ENCODE data around the gene CYGB.
A peak's percentile ranks its signal among the peaks of the same experiment; 100 is the strongest.

Gene CYGB

GRCh38 chr17:76549215-76549518 is 11.7 kb upstream of the CYGB start:
- DNase-seq, result no peak

GRCh38 chr17:76548378-76549214 is 11.1 kb upstream of the CYGB start:
- DNase-seq, result no peak

DNA sequence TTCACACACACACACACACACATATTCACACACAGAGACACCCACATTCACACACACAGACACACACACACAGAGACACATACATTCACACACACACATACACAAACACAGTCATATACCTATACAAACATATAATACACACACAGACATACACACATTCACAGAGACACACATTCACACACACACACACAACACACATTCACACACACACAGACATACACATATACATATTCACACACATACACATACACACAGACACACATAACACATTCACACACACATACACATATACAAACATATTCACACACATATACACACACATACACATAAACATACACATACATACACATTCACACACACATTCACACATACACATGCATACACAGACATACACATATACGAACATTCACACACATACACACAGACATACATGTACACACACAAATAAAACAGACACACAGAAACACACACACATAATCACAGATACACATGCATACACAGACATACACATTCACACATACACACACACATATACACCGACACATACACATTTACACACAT is 10.2 kb upstream of the CYGB start:
- DNase-seq, result no peak

DNA sequence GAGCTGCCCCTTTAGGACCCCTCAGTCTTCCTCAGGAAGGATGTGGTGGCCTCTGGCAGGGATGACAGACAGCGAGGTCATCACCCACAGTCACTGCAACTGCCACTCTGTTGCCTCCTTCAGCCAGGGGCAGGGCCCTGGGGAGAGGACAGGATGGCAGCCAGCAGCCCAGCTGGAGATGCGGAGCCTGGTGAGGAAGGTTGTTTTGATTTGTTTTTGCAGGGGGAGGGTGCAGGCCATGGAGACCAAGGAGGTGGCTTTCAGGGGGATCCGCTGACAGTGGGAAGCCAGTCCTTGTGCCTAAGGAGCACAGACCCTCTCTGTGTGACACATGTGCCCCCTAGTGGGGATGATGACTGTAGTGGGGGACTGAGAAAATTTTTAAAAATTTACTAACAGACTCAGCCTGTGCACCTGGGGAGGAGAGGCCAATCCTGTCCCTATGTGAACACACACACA is 9.7 kb upstream of the CYGB start:
- peak; percentile 92 for DNase-seq

DNA sequence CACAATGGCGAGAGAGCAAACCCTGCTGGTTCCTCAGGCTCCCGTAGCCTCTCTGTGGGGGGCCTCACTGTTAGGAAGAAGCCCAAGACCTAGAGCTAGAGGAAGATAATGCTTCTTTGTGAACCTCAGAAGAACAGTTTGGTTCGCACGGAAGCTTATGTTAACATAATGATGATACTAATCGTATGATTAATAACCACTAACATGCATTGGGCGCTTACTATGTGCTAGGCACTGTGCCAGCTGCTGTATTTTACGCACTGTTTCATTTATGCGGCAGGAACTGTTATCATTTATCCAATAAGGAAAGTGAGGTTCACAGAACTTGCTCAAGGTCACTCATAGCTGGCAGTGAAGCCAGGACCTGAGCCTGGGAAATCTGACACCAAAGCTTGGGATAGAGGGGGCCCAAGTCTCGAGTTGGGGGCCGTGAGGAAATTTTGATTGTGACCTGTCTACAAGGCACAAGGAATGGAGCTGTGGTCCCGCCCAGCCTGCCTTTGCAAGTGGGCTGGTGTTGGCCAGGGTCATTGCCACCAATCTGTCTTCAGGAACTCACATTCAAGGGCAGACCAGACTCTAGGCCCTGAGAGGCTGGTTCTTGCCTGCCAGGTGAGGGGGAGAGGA is 9.2 kb upstream of the CYGB start:
- no peak for DNase-seq

GRCh38 chr17:76545918-76546555 is 8.5 kb upstream of the CYGB start:
- no peak for DNase-seq

DNA sequence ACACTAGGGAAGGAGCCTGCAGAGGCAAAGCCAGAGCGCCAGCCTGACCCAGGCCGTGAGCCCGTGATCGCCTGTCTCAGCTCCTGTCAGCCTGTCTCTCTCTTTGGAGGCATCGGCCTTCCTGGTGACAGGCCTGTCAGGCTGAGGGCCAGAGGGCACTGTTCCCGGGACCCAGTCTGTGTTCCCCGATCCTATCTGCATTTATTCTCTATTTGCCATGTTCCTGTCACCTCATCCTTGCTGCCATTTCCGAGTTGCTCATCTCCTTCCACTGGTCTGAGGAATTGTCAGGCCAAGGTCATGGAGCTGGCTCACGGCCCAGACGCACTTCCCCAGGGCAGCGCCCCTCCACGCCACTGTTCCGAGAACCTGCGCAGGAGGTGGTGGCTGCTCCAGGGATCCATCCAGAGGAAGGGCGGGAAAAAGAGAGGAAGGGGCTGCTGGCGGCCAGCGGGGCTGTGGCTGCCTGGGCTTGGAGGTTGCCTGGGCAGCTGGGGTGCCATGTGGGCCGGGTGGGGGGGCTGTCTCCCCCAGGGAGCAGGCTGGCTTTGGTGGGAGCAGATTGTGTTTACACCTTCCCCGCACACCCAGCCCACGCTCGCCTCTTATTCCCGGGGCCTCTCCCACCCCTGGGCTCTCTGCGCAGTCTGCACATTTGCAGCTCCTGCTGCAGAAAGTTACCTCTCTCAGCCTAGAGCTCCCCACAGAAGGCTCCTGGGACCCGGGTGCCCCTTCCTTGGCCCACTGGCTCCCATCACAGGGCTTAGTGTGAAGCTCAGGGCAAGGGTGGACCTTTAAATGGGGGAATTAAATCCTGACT is 7.2 kb upstream of the CYGB start:
- peak; percentile 52 for DNase-seq

GRCh38 chr17:76543826-76544545 is 6.5 kb upstream of the CYGB start:
- DNase-seq, result peak; percentile 81

DNA sequence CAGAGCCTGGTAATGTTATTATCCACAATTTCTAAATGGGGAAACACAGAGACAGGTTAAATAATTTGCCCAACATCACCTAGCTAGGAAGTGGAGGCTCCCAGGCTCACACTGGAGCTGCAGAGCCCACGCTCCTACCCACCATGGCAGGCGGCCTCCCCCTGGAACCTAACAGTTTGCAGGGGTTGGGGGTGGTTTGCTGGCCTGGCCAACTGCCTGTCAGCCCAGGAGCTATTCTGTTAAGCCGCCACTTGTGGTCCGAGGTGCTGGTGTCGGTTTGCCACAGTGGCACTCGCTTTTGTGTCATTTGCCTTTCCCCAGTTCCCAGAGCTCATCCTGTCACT is 5.9 kb upstream of the CYGB start:
- no peak for DNase-seq

DNA sequence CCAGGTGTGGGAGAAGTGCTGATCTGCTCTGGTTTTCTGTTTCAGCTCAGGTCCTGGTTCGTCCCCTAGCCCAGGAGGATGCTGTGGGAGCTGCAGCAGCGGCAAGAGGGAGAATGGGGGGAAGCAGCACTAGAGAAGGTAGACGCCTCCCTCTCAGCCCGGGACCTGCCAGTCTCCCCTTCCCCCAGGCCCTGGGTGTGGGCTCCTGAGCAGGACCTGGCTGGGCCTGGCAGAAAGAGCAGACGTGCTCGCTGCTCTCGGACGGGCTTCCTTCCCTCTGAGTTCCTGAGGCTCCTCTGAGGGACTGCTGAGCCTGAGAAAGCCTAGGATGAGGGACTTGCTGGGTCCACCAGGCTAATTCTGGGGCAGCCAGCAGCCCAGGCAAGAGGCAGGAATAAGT is 5.5 kb upstream of the CYGB start:
- DNase-seq, result no peak

DNA sequence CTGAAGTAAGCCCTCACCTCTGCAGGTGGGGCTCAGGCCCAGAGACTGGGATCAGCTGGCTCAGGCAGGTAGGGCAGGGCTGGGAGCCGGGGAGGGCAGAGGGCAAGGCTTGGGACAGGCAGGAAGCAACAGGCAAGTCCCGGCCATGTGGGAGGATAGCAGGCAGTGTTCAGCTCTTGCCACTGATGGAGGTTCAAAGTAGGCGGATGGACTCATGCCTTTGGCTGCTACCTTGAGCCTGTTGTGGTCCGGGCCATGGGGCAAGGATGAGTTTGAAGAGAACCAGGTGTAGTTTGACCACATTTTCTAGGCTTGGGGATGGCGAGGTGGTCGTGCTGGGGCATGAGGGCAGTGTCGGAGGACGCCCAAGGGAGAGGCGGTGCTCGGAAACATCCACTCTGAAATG is 5.1 kb upstream of the CYGB start:
- DNase-seq, result no peak

DNA sequence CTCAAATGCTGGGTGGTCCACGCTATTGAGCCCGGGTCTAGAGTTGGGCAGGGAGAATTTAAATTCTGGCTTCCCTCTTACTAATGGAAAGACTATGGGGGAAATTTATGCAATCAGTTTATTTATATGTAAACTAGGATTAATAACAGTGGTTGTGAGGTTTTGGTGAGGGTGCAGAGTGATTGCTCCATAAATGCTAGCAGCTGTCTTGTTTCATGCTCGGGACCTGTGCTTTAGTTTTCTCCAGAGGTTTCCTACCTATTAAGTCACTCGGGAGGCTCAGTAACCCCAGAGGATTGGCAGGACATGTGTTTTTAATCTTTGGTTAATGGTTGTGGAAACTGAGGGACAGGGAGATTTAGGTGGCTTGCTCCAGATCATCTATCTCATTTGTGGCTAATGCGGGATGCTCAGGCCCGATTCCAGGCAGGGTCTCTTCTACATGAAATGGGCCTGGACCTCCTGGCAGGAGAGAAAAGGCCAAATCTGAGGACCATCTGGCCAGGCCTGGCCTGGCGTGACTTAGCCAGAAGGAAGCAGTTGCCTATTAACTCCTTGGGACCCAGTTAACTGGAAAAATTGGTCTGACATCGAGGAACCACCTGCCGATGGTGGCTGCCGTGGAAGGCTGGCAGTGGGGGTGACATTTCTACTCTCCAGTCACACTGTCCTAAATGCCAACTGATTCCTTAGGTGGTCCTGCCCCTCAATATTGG is 4.4 kb upstream of the CYGB start:
- DNase-seq, result peak; percentile 72

- peak; percentile 98 for DNase-seq
Measured at GRCh38 chr17:76540381-76541300, 3.1 kb upstream of the CYGB start.

- DNase-seq, result no peak
Measured at GRCh38 chr17:76539631-76540271, 2.2 kb upstream of the CYGB start, which contains the start of gene PRCD. Gene PRCD (plus strand): TSS chr17:76540044. CDS start chr17:76540142, 98 bp downstream.

DNA sequence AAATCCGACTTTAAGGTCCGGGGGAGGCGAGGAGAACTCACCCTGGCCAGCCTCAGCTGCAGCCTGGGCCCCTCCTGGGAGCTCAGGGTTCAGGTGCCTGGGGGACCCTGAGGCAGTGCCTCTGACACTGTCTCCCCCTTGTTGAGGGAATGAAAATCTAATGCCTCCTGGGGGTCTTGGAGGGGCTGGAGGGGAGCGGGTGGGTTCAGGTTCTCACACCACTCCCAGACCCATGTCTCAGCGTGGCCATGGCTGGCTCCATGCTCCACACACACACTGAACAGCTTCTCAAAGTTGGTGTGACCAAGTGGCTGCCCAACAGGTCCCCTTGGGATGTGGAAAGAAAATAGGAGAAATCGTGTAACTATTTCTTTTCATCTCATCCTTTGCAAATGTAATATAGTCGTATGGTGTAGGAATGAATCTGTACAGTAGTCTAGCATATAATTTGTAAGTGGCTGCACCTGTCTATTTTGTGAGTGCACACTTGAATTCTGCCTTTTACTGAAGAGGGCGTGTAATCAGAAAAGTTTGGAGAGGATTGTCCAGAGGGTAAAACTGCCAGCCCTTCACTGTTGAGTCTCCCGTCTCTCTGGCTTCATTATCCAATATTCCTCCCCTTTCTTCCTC is 1.5 kb upstream of the CYGB start:
- DNase-seq, result no peak

GRCh38 chr17:76538281-76538931 is 897 bp upstream of the CYGB start:
- DNase-seq, result peak; percentile 62

GRCh38 chr17:76537288-76537577 is 276 bp downstream of the CYGB start:
- DNase-seq, result no peak

DNA sequence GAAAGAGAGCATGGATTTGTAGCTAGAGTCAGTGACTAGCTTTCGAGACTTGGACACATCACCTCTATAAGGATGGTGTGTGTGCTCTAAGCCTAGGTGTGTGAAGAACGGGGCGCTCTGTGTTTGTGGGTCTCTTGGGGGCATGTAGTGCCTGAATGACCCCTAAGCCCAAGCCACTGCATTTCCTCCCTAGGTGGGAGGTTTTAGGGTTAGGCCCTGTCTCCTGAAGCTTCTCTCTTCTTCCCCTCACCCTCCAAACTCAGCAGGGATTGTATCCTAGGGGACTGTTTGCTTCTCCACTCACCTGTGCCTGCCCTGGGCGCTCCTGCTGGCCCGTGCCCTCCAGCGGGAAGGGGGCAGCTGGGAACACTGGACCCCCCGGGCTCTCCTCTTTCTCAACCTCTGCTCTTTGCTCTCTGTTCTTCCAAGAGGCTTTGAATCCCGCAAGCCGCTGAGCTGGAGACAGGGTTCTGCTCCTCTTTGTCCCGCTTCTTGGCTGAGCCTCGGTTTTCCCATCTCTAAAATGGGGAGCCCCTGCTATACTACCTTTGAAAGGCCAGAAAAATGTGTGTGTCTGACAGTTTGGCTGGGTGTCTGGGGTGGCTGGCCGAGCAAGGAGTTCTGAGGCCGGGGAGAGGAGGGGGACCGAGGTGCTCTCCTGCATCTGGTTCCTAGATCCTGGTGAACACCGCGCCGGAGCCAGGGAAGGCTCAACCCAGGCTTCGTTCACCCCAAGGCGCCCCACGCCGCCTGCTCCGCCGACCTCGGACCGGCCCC is 810 bp downstream of the CYGB start:
- DNase-seq, result no peak

All from eye (tissue), 1 donor.